ENCODE data around the gene BRPF1. TPM values are rescaled to one million over a fixed set of nuclear protein-coding genes. Genes with fewer than 3 reads are reported as not detected.

BRPF1 gene
- total RNA-seq, 1 experiment from 2014 or later, result 24.7 TPM

GRCh38 chr3:9689757-9690156, 41.8 kb upstream of the BRPF1 start:
- H3K4me3 Mint-ChIP-seq (ENCODE audit: unreplicated experiment), result no peak overlapping the region
- intact Hi-C loops (cut with micrococcal nuclease; ENCODE audit: unreplicated experiment), result no loop called here
- BruUV-seq (replicated peaks), result no TSS peak
- Histone ChIP-seq H3K36me3 (ENCODE audit: control insufficient read depth, insufficient read depth, low read length) (no peaks in the 10 kb centered on the region), H3K9me3 (no peaks in the 10 kb centered on the region), H3K27me3 (replicated peaks; ENCODE audit: control insufficient read depth, insufficient read depth, low read length) (no peaks in the 10 kb centered on the region), H3K4me1 (no peaks in the 10 kb centered on the region), H3K4me3 (ENCODE audit: low read depth, low read length) (no peak overlapping the region)
- H3K36me3 Mint-ChIP-seq (ENCODE audit: insufficient read depth, unreplicated experiment), result peaks cover 17% of the 10 kb centered on the region
- no peaks in the 10 kb centered on the region for H3K9me3 Mint-ChIP-seq (ENCODE audit: unreplicated experiment)
- H3K4me1 Mint-ChIP-seq (ENCODE audit: low read depth, unreplicated experiment), result no peaks in the 10 kb centered on the region
- H3K27ac Mint-ChIP-seq (ENCODE audit: unreplicated experiment), result no peak overlapping the region
- DNase-seq, result no peak
- POLR2A ChIA-PET, result no interaction called here
- H3K27me3 Mint-ChIP-seq (ENCODE audit: insufficient read depth, unreplicated experiment), result no peaks in the 10 kb centered on the region
- CTCF ChIA-PET, result no interaction called here
- TF ChIP-seq CTCF (IDR thresholded peaks at IDR 0.05; ENCODE audit: insufficient read depth in 1 of 2, low read depth in 1 of 2, low read length in 1 of 2, severe bottlenecking in 1 of 2, unreplicated experiment in 1 of 2), result no peak

- H3K36me3 ChIP-seq (ENCODE audit: control insufficient read depth, insufficient read depth, low read length), result no peaks in the 10 kb centered on the region; the same call in none of the 2 replicates
- Mint-ChIP-seq H3K4me1 (ENCODE audit: low read depth, unreplicated experiment) (no peaks in the 10 kb centered on the region), H3K27me3 (ENCODE audit: insufficient read depth, unreplicated experiment) (no peaks in the 10 kb centered on the region), H3K27ac (ENCODE audit: unreplicated experiment) (no peak overlapping the region), H3K4me3 (ENCODE audit: unreplicated experiment) (no peak overlapping the region), H3K9me3 (ENCODE audit: unreplicated experiment) (no peaks in the 10 kb centered on the region), H3K36me3 (ENCODE audit: insufficient read depth, unreplicated experiment) (peaks cover 17% of the 10 kb centered on the region)
- POLR2A ChIA-PET, result no interaction called here
- no TSS peak for BruUV-seq (replicated peaks)
- H3K9me3 ChIP-seq, result no peaks in the 10 kb centered on the region
- intact Hi-C loops (cut with micrococcal nuclease; ENCODE audit: unreplicated experiment), result no loop called here
- no peak for TF ChIP-seq CTCF (IDR thresholded peaks at IDR 0.05; ENCODE audit: insufficient read depth in 1 of 2, low read depth in 1 of 2, low read length in 1 of 2, severe bottlenecking in 1 of 2, unreplicated experiment in 1 of 2)
- no peak overlapping the region for H3K4me3 ChIP-seq (ENCODE audit: low read depth, low read length)
- CTCF ChIA-PET, result no interaction called here
- H3K27me3 ChIP-seq (replicated peaks; ENCODE audit: control insufficient read depth, insufficient read depth, low read length), result no peaks in the 10 kb centered on the region
- H3K4me1 ChIP-seq, result no peaks in the 10 kb centered on the region
- no peak for DNase-seq
Observed at GRCh38 chr3:9690451-9691450, 40.8 kb upstream of the BRPF1 start.

- Mint-ChIP-seq H3K4me3 (ENCODE audit: unreplicated experiment) (no peak overlapping the region), H3K27ac (ENCODE audit: unreplicated experiment) (no peak overlapping the region), H3K4me1 (ENCODE audit: low read depth, unreplicated experiment) (no peaks in the 10 kb centered on the region), H3K9me3 (ENCODE audit: unreplicated experiment) (no peaks in the 10 kb centered on the region), H3K36me3 (ENCODE audit: insufficient read depth, unreplicated experiment) (peaks cover 12% of the 10 kb centered on the region), H3K27me3 (ENCODE audit: insufficient read depth, unreplicated experiment) (no peaks in the 10 kb centered on the region)
- H3K36me3 ChIP-seq (ENCODE audit: control insufficient read depth, insufficient read depth, low read length), result no peaks in the 10 kb centered on the region; the same call in none of the 2 replicates
- H3K4me1 ChIP-seq, result no peaks in the 10 kb centered on the region
- CTCF ChIA-PET, result no interaction called here
- intact Hi-C loops (cut with micrococcal nuclease; ENCODE audit: unreplicated experiment), result no loop called here
- H3K4me3 ChIP-seq (ENCODE audit: low read depth, low read length), result no peak overlapping the region
- no peaks in the 10 kb centered on the region for H3K27me3 ChIP-seq (replicated peaks; ENCODE audit: control insufficient read depth, insufficient read depth, low read length)
- no TSS peak for BruUV-seq (replicated peaks)
- no peak for DNase-seq
- no peak for TF ChIP-seq CTCF (IDR thresholded peaks at IDR 0.05; ENCODE audit: insufficient read depth in 1 of 2, low read depth in 1 of 2, low read length in 1 of 2, severe bottlenecking in 1 of 2, unreplicated experiment in 1 of 2)
- POLR2A ChIA-PET, result no interaction called here
- H3K9me3 ChIP-seq, result no peaks in the 10 kb centered on the region
Observed at GRCh38 chr3:9691636-9692035, 39.9 kb upstream of the BRPF1 start.

Data from Caco-2 (cell line).